Large intestine (tissue), 3 donors: ENCODE results near the gene NEGR1. TPM values are rescaled to one million over a fixed set of nuclear protein-coding genes. Genes with fewer than 3 reads are reported as not detected.

ENCODE experiments used
- DNase-seq, 2 donors: peaks; one replicate each; pipeline versions ENCODE4 v3.0.0 to v3.0.0-alpha.2; 2013
- H3K27ac ChIP-seq: one replicate; pipeline ENCODE4 v1.5.1; 2013; ENCODE audit warnings: low read length
- H3K27me3 ChIP-seq: 2 replicates; pipeline ENCODE4 v1.6.1; 2013; ENCODE audit warnings: low read length; ENCODE audit not compliant: control insufficient read depth, insufficient read depth
- H3K36me3 ChIP-seq: 2 replicates; pipeline ENCODE4 v1.6.1; 2013; ENCODE audit warnings: low read length; ENCODE audit not compliant: control insufficient read depth, insufficient read depth
- H3K4me1 ChIP-seq: one replicate; pipeline ENCODE4 v1.6.1; 2013; ENCODE audit warnings: low read length; ENCODE audit not compliant: control insufficient read depth, insufficient read depth
- H3K4me3 ChIP-seq: one replicate; pipeline ENCODE4 v1.5.1; 2013; ENCODE audit warnings: low read length
- H3K9me3 ChIP-seq: one replicate; pipeline ENCODE4 v1.6.1; 2013; ENCODE audit warnings: mild to moderate bottlenecking, low read depth, low read length, moderate library complexity; ENCODE audit not compliant: control insufficient read depth
- WGBS: methylation state at CpG from one replicate; pipeline ENCODE4 v1.1.5; 2013; ENCODE audit warnings: low lambda C conversion rate; ENCODE audit not compliant: insufficient coverage; 5-methylcytosine and 5-hydroxymethylcytosine counted together
- polyA plus RNA-seq: library from polyadenylated mRNA; unstranded; fragments of 120-200 nt; gene quantifications from one replicate; pipeline ENCODE4 v1.2.1, GENCODE V29; 2013

Gene NEGR1
- polyA plus RNA-seq, 1 donor: 9.9 TPM

DNA sequence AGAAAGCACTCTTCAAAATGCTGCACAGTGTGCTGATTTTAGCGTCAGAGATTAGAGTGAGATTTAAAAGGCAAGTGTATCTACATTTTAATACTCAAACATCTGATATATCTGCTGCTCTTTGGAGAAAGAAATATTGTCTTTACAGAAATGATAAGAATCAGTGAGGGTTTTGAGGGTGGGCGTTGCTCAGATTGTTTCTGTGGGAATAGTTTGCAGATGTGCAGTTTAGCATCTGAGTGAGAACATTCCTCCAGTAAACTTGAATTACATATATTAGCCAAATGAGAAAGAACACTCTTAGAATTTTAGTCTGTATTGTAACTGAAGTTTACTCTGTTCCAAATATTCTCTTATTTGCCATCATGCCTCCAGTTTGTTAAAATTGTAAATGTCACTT lies 549.2 kb downstream of the NEGR1 start:
- no peak overlapping the region for H3K27ac ChIP-seq
- H3K27me3 ChIP-seq: no peaks in the 10 kb centered on the region
- H3K9me3 ChIP-seq: no peaks in the 10 kb centered on the region
- no peak for DNase-seq
- H3K36me3 ChIP-seq: no peaks in the 10 kb centered on the region
- WGBS: no CpG with 5 or more reads among the region's 2 CpGs
- H3K4me3 ChIP-seq: no peak overlapping the region
- H3K4me1 ChIP-seq: no peaks in the 10 kb centered on the region

DNA sequence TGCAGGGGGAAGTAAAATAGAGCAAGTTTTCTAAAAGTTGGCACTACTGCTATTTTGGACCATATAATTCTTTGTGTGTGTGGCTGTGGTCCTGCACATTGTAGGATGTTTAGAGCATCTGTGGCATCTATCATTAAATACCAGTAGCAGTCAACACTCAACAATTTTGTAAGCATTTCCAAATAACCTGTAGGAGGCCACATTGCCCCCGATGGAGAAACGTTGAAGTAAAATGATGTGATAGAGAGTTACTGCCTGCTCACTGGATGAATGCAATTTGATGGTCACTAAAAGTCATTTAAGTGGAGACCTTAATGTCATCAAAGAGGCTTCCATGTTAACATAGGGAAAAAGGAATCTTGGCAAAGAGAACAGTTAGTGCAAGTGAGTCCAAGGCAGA lies 560.8 kb downstream of the NEGR1 start:
- 40% methylated on average over 1 of the region's 2 CpGs for WGBS

DNA sequence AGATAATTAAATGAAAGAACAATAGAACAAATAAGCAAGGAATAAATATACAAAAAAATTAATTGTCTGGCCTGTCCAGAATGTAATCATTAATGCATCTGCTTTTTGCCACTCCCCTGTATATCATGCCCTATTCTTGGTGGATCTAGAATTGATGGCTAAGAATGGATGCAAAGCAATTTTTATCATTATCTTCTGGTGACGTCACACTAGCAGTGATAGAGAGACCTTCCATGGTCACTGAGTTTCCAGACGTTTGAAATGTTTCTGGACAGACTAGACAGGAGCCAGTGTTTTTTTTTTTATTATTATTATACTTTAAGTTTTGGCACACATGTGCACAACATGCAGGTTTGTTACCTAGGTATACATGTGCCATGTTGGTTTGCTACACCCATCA lies 563.0 kb downstream of the NEGR1 start:
- DNase-seq: no peak
- no peaks in the 10 kb centered on the region for H3K27me3 ChIP-seq
- WGBS: 60% methylated on average over 1 of the region's 2 CpGs
- no peak overlapping the region for H3K4me3 ChIP-seq
- H3K9me3 ChIP-seq: no peaks in the 10 kb centered on the region
- H3K36me3 ChIP-seq: no peaks in the 10 kb centered on the region
- no peaks in the 10 kb centered on the region for H3K4me1 ChIP-seq
- no peak overlapping the region for H3K27ac ChIP-seq

More for the DNA sequence above, 560.8 kb downstream of the NEGR1 start:
- no peaks in the 10 kb centered on the region for H3K36me3 ChIP-seq
- H3K27ac ChIP-seq: no peak overlapping the region
- H3K27me3 ChIP-seq: no peaks in the 10 kb centered on the region
- no peaks in the 10 kb centered on the region for H3K9me3 ChIP-seq
- H3K4me3 ChIP-seq: no peak overlapping the region
- no peak for DNase-seq
- H3K4me1 ChIP-seq: no peaks in the 10 kb centered on the region

DNA sequence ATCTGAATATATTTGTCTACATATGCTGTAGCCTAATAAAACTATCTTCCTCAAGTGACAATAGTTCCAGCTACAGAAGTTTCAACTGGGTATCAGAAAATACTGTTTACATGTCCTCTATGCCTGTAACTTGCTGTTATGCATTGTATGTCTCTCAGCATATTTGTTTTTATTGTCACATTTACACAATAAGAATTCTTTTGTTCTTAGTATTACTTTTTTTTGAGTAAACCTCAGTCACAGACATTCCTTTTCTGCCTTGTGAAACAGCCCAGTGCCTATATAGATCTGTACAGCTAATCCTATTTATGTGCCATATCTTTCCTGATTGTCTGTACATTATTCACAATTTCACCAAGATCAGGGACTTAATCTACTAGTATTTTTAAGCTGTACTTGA lies 565.2 kb downstream of the NEGR1 start:
- Histone ChIP-seq H3K27me3 (no peaks in the 10 kb centered on the region), H3K4me1 (no peaks in the 10 kb centered on the region), H3K36me3 (no peaks in the 10 kb centered on the region), H3K4me3 (no peak overlapping the region), H3K27ac (no peak overlapping the region), H3K9me3 (no peaks in the 10 kb centered on the region)
- no peak for DNase-seq

GRCh38 chr1:71711456-71711855 lies 570.9 kb downstream of the NEGR1 start:
- Histone ChIP-seq H3K27ac (no peak overlapping the region), H3K9me3 (peaks cover 4% of the 10 kb centered on the region), H3K4me1 (no peaks in the 10 kb centered on the region), H3K27me3 (no peaks in the 10 kb centered on the region), H3K36me3 (no peaks in the 10 kb centered on the region), H3K4me3 (no peak overlapping the region)
- no peak for DNase-seq

GRCh38 chr1:71706029-71706671 lies 576.2 kb downstream of the NEGR1 start:
- Histone ChIP-seq H3K36me3 (no peaks in the 10 kb centered on the region), H3K27me3 (no peaks in the 10 kb centered on the region), H3K4me1 (no peaks in the 10 kb centered on the region), H3K27ac (no peak overlapping the region), H3K9me3 (peaks cover 5% of the 10 kb centered on the region), H3K4me3 (no peak overlapping the region)
- no peak for DNase-seq
- no CpG with 5 or more reads among the region's 5 CpGs for WGBS

DNA sequence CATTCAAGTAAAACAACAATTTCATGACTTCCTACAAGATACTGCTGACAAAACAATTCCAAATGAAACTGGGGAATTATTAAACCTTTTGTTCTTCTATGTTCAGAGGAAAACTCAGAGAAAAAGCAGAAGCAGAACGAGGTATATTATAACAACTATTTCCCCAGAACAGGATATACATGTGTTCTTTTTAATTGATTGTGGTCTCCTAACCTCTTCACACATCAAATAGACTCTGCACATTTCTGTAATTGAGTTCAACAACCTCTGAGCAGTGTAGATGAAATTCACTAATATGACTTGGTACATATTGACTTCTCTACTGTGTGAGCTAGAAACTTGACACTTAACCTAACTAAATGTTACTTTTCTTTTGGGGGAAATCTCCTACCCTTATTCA lies 584.2 kb downstream of the NEGR1 start:
- WGBS: no CpG with 5 or more reads among the region's 1 CpG
- no peak for DNase-seq
- Histone ChIP-seq H3K4me3 (no peak overlapping the region), H3K9me3 (no peaks in the 10 kb centered on the region), H3K27me3 (no peaks in the 10 kb centered on the region), H3K36me3 (no peaks in the 10 kb centered on the region), H3K27ac (no peak overlapping the region), H3K4me1 (no peaks in the 10 kb centered on the region)

GRCh38 chr1:71695821-71696220 lies 586.5 kb downstream of the NEGR1 start:
- no peaks in the 10 kb centered on the region for H3K27me3 ChIP-seq
- no peaks in the 10 kb centered on the region for H3K36me3 ChIP-seq
- H3K4me1 ChIP-seq: no peaks in the 10 kb centered on the region
- H3K9me3 ChIP-seq: no peaks in the 10 kb centered on the region
- H3K4me3 ChIP-seq: no peak overlapping the region
- DNase-seq: no peak
- 100% methylated on average over 1 of the region's 1 CpG for WGBS
- no peak overlapping the region for H3K27ac ChIP-seq

DNA sequence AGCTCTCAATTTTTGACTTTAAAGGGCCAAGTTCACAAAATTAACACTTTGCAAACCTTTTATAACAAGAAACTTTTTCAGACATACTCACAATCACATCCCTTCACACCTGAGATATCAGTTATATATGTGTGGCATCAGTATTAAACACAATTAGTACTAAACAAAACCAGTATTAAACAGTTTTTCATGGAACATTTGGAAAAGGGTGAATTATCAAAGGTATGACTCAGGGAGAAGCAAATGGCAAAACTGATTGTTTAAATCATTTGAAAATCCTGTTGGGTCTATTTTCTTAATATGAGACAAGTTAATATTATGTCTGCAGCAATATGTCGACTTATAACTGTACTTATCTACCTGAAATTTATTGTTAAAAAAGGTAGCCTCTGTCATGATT lies 587.3 kb downstream of the NEGR1 start:
- H3K9me3 ChIP-seq: no peaks in the 10 kb centered on the region
- DNase-seq: no peak
- H3K4me1 ChIP-seq: no peaks in the 10 kb centered on the region
- H3K27me3 ChIP-seq: no peaks in the 10 kb centered on the region
- no peak overlapping the region for H3K27ac ChIP-seq
- WGBS: no CpG with 5 or more reads among the region's 1 CpG
- no peak overlapping the region for H3K4me3 ChIP-seq
- no peaks in the 10 kb centered on the region for H3K36me3 ChIP-seq

DNA sequence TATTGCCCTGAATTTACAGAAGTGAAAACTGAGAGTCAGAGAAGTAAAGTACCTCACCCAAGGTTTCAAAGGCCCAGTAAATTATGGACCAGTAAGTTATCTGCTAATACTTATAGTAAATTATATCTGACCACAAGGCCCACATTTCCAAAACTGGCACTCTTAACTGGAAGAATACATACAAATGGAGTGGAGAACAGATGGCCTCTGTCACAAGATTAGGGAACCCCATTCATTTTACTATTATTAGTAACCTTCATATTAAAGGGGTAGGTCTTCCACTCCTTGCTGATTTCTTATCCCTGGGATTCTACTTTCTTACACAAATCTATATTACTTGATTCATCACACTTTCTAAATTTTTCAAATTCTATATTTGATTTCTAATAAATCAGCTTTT lies 588.8 kb downstream of the NEGR1 start:
- H3K36me3 ChIP-seq: no peaks in the 10 kb centered on the region
- H3K27me3 ChIP-seq: no peaks in the 10 kb centered on the region
- no peaks in the 10 kb centered on the region for H3K4me1 ChIP-seq
- no peak overlapping the region for H3K27ac ChIP-seq
- DNase-seq: no peak
- no peak overlapping the region for H3K4me3 ChIP-seq
- no peaks in the 10 kb centered on the region for H3K9me3 ChIP-seq

GRCh38 chr1:71689635-71690034 lies 592.7 kb downstream of the NEGR1 start:
- no peaks in the 10 kb centered on the region for H3K9me3 ChIP-seq
- no peak overlapping the region for H3K27ac ChIP-seq
- H3K36me3 ChIP-seq: no peaks in the 10 kb centered on the region
- no peak overlapping the region for H3K4me3 ChIP-seq
- DNase-seq: no peak
- H3K4me1 ChIP-seq: no peaks in the 10 kb centered on the region
- H3K27me3 ChIP-seq: no peaks in the 10 kb centered on the region
- 91% methylated on average over 2 of the region's 2 CpGs for WGBS
